ENCODE measurements around the gene SYMPK.
"Not testable (repeated sequence)": the region's sequence is repeated elsewhere in the genome, so short reads cannot be mapped to it uniquely, and the experiment has no call there.

The SYMPK gene

GRCh38 chr19:45885556-45886426 lies 22.8 kb upstream of the SYMPK start, which contains the start of gene IRF2BP1:
Gene IRF2BP1 (minus strand): TSS chr19:45886141. CDS start chr19:45885774, 367 bp downstream.
- DNase-seq: peak; percentile 89

- peak; percentile 28 for DNase-seq
Measured at GRCh38 chr19:45884682-45885555, 22.0 kb upstream of the SYMPK start.

GRCh38 chr19:45883881-45884681 lies 21.1 kb upstream of the SYMPK start:
- DNase-seq: no peak

GRCh38 chr19:45883586-45883880 lies 20.6 kb upstream of the SYMPK start:
- no peak for DNase-seq

GRCh38 chr19:45882652-45883585 lies 20.0 kb upstream of the SYMPK start:
- peak; percentile 71 for DNase-seq

- DNase-seq: no peak
Measured at GRCh38 chr19:45881909-45882528, 19.1 kb upstream of the SYMPK start.

- no peak for DNase-seq
Measured at GRCh38 chr19:45881082-45881908, 18.3 kb upstream of the SYMPK start.

GRCh38 chr19:45879971-45880370 lies 17.0 kb upstream of the SYMPK start:
- DNase-seq: no peak

- DNase-seq: no peak
Measured at GRCh38 chr19:45879055-45879454, 16.1 kb upstream of the SYMPK start.

- DNase-seq: no peak
Measured at GRCh38 chr19:45878043-45878794, 15.3 kb upstream of the SYMPK start.

GRCh38 chr19:45876411-45877197 lies 13.7 kb upstream of the SYMPK start:
- no peak for DNase-seq

- DNase-seq: no peak
Measured at GRCh38 chr19:45876161-45876410, 13.1 kb upstream of the SYMPK start.

GRCh38 chr19:45874620-45874966 lies 11.6 kb upstream of the SYMPK start:
- DNase-seq: no peak

GRCh38 chr19:45873219-45873772 lies 10.3 kb upstream of the SYMPK start:
- DNase-seq: no peak

- DNase-seq: no peak
Measured at GRCh38 chr19:45872095-45872919, 9.4 kb upstream of the SYMPK start.

GRCh38 chr19:45870798-45871197 lies 7.9 kb upstream of the SYMPK start:
- DNase-seq: no peak

GRCh38 chr19:45867241-45867640 lies 4.3 kb upstream of the SYMPK start:
- not testable (repeated sequence) for DNase-seq
